ENCODE results near the gene CNDP2.
"Not testable (repeated sequence)": the region's sequence is repeated elsewhere in the genome, so short reads cannot be mapped to it uniquely, and the experiment has no call there.

CNDP2 gene

DNA sequence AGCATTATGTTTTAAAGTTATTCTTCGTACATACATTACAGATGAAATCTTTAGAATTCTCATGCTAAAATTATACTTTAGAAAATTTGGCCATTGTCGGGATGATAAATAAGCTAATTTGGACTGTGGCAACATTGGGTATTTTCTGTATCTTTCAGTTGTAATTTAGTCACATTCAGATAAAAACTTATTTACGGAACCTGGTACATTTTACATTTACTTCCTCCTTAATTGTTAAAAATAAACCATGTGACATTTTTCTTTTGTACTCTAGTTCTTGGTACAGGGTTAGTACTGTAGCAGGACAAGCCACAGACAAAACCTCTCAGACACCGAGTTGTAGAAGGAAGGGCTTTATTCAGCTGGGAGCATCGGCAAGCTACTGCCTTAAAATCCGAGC, 4.2 kb downstream of the CNDP2 start:
- DNase-seq (ENCODE audit: low read depth in 1 of 2, low spot score in 1 of 2) = no peak

DNA sequence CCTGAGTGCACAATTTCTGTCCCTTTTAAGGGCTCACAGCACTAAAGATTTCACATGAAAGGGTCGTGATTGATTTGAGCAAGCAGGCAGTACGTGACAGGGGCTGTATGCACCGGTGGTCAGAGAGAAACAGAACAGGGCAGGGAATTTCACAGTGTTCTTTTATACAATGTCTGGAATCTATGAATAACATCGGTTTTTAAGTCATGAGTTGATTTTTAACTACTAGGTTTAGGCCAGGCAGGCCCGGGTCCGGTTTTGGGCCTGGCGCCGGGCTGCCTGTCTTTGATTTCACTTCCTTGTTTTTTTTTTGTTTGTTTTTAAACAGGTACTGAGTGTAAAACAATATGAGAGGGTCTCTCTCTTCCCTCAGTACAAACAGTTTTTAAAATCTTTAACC, 4.6 kb downstream of the CNDP2 start:
- DNase-seq (ENCODE audit: low read depth in 1 of 2, low spot score in 1 of 2) = not testable (repeated sequence)

DNA sequence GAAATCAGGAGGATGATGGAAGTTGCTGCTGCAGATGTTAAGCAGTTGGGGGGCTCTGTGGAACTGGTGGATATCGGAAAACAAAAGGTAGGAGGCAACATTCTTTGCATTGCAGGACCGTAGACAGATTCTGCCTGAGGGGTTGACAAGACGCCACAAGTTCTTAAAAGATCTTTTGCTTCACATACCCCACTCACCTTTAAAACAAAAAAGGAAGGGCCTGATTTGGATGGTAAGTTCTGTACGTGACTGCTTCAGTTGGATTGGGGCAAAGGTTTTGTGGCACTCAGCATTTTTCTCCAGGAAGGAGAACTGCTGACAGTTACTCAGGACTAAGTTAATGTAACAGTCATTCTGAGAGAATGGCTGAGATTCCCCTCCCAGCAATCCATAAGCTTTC, 5.2 kb downstream of the CNDP2 start:
- no peak for DNase-seq (ENCODE audit: low read depth in 1 of 2, low spot score in 1 of 2)

DNA sequence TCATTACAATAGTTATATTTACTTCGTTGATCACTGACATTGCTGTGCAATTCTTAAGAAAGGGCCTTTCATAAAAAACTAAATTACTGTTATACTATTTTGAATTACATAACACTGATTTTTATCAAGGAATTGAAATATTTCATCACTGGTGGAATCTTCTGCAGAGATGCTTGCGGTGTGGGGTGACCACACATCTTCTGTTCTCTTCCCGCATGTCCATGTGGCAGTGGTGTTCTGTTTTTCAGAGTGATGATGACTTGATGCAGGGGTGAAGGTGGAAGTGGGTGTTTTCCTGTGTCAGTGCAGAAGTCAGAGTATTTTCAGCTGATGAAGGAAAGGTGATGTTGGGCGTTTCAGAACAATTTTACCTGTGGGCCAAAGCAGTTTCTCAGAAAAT, 7.0 kb downstream of the CNDP2 start:
- DNase-seq (ENCODE audit: low read depth in 1 of 2, low spot score in 1 of 2) = no peak

DNA sequence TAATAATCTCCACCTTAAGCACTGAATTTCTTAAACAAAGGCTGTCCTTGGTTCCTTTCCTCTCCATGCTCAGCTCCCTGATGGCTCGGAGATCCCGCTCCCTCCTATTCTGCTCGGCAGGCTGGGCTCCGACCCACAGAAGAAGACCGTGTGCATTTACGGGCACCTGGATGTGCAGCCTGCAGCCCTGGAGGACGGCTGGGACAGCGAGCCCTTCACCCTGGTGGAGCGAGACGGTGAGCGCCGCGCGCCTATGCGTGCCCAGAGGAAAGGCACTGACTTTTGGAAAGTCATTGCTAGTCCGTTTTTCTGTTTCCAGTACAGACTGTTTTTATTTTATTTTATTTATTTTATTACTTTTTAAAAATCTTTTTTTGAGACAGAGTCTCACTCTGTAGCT, 9.6 kb downstream of the CNDP2 start:
- no peak for DNase-seq (ENCODE audit: low read depth in 1 of 2, low spot score in 1 of 2)

DNA sequence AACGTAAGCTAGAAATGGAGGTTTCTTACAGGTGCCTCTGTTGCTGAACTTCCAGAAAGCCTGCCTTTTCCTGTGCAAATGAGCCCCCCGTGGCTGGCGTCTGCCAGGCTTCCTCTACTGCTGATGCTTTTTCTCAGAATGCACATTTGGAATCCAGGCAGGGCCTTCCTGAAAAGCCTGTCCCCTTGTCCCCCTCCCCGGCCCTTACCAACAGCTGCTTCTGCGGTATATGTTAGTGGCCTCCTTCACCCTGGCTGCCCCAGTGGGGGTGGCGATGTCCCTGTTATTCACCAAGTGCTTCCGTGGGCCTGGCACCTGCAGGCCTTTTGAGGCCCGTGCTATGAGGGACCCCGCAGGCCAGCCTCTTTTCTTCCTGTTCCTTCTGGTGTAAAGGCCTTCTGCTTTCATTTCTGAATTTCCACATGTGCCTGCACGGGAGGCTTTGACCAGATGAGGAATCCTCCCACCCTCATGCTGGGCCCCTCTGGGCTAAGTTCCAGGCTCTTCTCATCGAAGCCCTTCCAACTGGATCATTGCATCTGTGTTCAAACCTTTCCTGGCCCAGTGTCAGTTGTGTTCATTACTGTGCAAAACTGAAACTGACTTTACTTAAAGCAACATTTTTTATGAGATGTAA, 10.4 kb downstream of the CNDP2 start:
- no peak for DNase-seq (ENCODE audit: low read depth in 1 of 2, low spot score in 1 of 2)

DNA sequence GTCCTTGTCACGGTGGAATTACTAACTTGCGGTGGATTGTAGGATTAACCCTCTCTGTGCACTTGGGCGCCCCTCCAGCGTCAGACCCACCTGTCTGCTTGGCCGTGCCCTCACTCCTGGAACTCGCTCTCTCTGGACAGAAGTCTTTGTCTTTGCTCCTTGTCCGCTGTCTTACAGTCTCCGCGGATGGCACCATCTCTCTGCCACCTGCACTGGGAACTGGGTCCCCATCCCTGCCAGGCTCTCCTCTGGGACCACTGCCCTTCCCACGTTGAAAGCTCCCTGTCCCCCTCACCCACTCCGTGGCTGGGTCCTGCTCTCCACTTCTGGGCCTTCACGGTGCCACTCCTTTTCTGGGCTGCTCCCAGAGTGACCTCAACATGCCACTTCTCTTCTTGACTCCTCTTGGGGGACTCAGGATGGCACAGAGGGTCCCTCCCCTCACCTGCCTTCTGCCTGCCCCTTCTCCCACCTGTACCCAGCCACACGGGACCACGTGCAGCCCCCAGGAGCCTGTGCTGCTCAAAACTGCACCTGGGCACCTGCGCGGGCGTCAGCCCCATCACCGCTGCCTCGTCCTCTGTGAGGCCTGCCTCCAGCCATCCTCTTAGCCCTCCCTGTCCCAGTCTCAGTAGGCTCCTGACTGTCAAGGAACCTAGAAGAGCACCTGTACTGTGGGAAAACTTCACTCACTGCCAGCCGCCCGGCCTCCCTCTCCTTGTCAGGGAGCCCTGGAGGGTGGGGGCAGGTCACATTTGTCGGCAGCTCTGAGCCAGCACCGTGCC, 11.1 kb downstream of the CNDP2 start:
- no peak for DNase-seq (ENCODE audit: low read depth in 1 of 2, low spot score in 1 of 2)

DNA sequence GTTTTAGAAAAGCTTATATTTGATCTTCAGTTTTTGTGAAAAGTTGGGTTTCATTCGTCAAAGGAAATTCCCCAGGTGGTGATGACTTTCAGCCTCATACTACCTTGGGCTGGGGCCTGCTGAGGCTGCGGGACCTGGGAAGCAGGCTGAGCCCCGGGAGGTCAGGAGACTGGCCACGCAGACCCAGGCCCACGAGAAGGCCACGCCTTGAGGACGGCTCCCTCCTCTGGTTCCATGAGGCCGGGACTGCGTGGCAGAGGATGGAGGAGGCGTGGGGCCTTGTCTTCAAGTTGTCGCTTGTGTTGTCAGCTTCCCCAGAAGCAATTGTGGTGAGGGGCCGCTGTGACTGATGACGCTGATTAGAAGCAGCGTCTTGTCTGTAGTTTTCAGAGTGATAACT, 11.8 kb downstream of the CNDP2 start:
- DNase-seq (ENCODE audit: low read depth in 1 of 2, low spot score in 1 of 2) = no peak

DNA sequence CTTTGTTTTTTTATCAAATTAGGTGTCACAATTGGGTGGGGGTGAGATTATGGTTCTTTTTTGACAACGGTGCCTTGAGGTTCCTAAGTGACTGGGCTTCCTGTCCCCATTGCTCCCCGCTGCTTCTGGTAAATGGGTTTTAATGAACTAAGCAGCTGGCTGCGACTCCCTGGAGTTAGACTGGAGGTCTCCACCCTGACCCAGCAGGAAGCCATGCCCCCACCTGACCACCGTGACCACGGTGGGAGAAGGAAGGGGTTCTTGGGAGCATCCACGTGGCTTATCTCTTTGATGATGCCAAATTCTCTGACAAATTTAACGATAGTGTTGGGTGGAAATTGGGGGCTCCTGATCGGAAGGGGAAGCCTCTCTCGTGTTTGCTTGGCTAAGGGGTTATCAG, 12.2 kb downstream of the CNDP2 start:
- no peak for DNase-seq (ENCODE audit: low read depth in 1 of 2, low spot score in 1 of 2)

DNA sequence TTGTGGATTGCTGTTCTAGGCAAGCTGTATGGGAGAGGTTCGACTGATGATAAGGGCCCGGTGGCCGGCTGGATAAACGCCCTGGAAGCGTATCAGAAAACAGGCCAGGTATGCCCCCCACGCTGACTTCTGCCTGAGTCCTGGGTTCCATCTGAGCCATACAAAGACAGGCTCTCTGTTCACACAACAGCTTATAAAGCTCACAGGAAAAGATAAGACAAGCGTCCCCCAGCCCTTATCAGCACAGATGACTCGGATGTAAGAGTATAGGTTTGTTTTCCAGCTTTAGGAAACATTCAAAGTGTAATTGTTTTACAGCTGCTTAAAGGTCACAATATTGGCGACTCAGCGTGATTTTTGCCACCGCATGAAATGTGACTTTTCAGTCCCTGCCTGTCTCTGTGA, 12.7 kb downstream of the CNDP2 start:
- DNase-seq (ENCODE audit: low read depth in 1 of 2, low spot score in 1 of 2) = no peak

DNA sequence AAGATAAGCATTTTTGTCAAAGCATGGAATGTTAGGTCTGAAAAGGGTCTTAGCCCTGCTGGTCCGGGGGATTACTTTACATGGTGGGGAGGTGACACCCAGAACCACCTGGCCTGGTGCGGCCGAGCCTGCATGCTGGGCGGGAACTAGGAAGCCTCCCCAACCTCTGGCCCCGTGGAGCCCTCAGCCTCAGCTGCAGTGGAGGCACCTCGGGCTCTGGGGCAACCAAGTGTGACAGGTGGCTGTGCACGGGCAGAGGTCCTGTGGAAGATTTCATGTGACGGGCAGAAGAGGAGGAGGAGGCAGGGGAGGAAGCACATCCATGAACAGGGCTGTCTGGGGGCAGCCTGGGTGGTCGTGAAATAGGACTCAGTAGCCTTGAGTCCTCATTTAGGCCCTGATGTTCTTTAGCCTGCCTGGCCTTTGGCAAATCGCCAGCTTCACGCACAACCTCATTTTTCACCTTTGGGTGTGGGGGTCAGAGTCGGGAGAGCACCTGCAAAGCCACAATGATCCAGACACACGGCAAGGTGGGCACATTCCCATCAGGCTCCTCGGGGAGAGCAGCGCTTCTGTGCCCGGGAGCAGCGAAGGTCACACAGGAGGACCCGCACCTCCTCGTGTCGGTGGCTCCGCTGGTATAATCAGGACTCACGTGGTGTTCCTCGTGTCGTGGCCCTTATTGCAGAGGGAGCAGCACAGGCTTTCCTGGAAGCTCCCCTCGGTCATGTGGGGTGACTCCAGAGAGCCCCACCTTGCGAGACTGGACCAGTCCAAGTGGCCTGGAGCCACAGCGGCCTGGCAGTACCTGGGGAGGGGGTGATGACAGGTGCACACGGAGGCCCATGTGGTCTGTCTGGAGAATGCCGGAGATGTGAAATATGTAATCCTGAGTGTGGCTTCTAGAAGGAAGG, 13.9 kb downstream of the CNDP2 start:
- DNase-seq (ENCODE audit: low read depth in 1 of 2, low spot score in 1 of 2) = no peak

DNA sequence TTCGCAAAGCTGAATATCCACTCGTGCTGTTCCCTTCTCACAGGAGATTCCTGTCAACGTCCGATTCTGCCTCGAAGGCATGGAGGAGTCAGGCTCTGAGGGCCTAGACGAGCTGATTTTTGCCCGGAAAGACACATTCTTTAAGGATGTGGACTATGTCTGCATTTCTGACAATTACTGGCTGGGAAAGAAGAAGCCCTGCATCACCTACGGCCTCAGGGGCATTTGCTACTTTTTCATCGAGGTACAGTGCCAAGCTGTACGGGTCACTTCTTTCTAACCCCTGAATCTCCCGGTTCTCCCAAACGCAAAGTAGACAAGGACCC, 14.6 kb downstream of the CNDP2 start:
- DNase-seq (ENCODE audit: low read depth in 1 of 2, low spot score in 1 of 2) = no peak

DNA sequence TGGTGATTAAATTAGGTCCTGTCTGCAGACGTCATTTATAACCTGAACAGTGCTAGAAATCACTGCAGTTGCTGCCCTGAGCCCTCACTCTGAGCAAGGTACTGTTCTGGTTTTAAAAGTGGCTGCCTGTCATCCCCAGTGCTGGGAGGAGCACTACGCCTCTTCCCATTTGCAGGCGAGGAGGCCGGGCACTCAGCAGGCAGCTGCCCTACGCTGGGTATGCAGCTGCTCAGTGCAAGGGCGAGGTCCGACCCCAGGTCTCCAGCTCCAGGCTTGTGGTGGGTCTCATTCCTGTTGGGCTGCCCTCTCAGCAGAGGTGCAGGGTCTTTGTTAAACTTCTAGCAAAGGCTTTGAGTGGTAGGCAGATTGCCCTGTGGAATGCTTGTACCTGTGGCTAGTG, 15.7 kb downstream of the CNDP2 start:
- DNase-seq (ENCODE audit: low read depth in 1 of 2, low spot score in 1 of 2) = no peak

DNA sequence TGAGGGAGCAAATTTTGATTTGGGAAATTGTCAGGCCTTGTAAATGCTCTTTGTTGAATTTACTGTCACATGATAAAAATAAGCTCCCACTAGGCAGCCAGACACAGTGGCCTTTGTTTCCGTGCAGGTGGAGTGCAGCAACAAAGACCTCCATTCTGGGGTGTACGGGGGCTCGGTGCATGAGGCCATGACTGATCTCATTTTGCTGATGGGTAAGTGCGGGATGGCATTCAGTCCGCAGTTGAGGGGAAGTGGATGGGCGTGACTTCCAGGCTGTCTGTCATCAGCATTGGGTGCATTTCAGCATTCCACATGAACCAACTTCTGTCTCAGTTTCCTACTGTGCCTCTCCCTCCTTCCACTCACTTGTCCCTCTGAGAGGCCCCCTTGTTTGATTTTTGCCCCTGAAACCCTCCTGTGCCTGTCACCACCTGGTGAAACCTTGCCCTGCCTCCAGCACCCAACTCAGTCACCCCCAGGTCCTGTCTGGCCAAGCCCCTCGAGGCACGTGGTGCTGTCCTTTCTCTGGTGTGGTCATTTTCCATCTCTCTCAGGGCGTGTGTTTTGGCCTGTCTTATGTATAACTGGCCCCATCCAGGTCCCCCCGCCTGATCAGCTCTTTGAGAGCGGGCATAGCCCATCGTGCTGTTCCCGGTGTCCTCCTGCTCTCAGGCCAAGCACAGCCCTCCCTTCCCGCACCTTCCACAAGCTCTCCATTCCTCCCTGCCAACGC, 16.3 kb downstream of the CNDP2 start:
- DNase-seq (ENCODE audit: low read depth in 1 of 2, low spot score in 1 of 2) = no peak

DNA sequence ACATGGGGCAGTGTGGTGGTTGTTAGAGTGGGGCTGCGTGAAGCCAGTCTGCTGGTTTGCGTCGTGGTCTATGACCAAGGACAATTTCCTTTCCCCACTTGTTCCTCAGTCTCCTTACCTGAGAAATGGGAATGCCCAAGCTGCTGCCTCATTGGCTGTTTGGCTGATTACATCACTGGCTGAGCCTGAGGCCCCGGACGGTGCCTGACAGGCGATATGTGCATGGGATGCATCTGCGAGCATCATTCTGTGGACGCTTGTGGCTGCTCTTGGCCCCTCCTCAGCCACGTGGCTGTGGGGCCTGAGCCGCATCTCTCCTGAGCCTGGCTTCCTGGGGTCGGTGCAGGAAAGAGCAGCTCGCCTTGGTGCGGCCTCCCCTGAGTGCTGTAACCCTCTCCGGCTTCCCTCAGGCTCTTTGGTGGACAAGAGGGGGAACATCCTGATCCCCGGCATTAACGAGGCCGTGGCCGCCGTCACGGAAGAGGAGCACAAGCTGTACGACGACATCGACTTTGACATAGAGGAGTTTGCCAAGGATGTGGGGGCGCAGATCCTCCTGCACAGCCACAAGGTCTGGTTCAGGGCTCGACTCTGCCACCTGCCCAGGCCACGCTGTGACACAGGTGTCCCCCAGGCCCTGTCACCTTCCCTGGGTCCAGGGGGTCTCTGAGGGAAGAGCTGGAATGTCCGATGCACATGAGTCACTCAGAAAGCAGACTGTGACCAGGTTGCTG, 17.2 kb downstream of the CNDP2 start:
- no peak for DNase-seq (ENCODE audit: low read depth in 1 of 2, low spot score in 1 of 2)

DNA sequence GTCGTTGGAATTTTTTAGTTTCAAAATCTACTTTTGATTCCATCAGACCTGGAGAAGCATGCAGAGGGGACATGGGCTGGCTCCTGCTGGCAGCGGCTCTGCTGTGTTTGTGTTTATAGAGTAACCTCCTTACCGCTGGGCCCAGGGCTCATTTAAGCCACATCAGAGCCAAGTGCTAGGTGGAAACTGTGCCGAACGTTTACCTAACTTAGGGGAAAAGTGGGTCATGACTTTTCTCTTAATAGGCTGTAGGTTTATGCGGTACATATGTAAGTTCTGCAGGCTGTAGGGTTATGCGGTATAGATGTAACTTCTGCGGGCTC, 17.7 kb downstream of the CNDP2 start:
- no peak for DNase-seq (ENCODE audit: low read depth in 1 of 2, low spot score in 1 of 2)

DNA sequence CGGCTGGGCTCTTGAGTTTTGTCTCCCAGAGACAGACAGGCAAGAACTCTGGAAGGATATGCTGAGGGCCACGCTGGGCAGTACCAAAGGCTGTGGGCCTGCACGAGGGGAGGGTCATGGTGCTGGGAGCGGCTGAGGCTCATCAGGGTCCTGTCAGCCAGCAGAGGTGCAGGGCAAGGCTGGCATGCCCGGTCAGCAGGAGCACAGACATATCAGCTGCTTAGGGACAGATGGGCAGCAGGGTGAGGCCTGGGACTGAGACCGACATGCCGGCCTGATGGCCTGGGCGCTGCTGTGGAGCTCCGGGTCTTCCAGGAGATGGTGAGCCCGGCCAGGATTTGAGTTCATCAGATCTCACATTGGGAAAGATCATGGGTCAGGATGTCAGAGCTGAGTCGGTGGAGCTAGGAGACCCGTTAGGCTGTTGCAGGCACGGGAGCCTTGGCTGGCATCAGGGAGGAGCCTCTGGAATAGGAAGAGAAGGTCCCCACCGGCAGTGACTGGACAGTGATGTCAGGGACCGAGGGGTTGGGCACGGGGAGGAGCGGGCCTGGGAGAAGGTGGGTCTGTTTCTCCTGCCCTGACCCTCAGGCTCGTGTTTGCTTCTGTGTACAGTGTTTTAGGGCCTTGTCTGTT, 18.8 kb downstream of the CNDP2 start:
- no peak for DNase-seq (ENCODE audit: low read depth in 1 of 2, low spot score in 1 of 2)

DNA sequence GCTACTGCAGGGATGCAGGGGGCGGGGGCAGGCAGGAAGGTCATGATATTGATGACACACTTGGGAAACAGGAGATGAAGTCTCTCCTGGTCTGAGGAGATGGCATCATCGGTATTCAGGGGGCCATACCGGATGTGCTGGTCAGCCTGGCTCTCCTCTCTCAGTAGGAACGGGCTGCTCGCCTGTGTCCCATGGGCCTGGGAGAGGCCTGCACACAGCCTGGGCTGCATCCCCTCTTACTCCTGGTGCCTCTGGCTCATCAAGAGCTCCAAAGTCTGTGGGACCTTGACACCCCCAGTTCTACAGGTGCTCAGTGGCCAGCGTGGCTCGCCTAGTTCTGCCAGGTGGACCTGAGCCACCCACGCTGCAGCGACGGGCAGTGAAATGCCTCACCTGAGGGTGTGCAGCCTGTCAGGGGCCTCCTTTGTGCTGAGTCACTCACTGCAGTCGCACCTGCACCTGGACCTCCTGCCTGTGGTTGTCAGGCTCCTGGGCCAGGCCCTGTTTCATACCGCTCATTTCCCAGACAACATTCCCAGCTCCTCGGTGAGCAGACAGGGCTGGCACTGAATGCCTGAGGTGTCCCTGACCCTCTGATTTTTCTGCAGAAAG, 19.6 kb downstream of the CNDP2 start:
- no peak for DNase-seq (ENCODE audit: low read depth in 1 of 2, low spot score in 1 of 2)

DNA sequence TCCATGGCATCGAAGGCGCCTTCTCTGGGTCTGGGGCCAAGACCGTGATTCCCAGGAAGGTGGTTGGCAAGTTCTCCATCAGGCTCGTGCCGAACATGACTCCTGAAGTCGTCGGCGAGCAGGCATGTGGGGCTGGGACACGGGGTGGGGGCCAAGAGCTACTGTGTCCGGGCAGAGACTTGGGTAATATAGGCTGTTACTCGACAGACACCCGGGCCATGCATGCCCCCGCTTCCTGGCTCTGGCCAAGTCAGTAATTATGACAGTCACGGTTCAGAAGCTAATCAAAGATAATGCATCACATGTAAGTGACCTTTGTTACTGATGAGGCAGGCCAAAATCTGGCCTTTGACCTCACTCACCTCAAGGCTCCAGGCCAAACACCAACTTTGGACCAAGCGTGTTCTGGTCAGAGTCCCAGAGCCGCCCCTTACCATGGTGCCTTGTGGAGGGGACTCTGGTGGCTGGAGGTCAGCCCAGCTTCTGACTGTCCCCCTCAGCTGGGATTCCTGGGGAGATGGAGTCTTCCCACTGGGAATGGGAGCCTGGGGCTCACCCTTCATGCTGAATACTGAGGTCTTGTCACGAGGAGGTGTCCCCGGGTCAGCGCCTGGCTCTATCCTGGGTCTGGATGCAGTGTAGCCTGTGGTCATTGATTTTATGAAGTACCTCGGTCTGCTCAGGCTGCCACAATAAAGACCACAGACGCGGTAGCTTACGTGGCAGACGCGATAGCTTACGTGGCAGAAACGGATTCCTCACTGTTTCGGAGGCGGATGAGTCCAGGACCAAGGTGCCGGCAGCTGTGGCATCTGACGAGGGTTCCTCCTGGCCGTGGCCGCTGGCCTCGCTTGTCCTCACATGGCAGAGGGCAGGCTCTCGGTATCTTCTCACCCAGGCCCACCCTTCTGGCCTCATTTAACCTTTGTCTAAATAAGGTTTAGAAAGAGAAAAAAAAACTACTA, 20.4 kb downstream of the CNDP2 start:
- DNase-seq (ENCODE audit: low read depth in 1 of 2, low spot score in 1 of 2) = no peak

All from stimulated activated CD4-positive, alpha-beta T cell treated with anti-CD3 and anti-CD28 coated beads, Interleukin-15, amount 100 ng/mL, for 1 hour (primary cell).